ENCODE results near the gene GCK. TPM values are rescaled to one million over a fixed set of nuclear protein-coding genes. Genes with fewer than 3 reads are reported as not detected.
A peak's percentile ranks its signal among the peaks of the same experiment; 100 is the strongest.

Gene GCK
- total RNA-seq, 1 donor from 2014 or later, result 0.37 TPM

DNA sequence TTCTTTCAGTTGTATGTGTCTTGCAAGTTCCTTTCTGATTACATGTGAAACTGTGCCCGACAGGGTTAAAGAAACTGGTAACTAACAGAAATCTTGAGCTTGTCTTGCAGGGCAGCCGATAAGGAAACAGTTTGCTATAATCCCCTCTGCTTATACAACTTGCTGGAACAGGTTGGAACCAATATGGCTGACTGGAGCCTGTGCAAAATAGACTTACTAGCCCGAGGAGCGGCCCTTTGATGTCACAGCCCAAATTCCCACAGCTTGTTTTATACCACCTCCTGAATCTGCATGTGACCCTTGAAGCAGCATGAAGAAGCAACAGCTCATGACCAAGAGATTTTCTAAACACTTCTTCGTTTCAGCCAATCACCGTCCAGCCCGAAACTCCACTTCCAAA lies 8.2 kb upstream of the GCK start:
- Mint-ChIP-seq H3K36me3 (ENCODE audit: low read depth) (no peaks in the 10 kb centered on the region), H3K4me3 (ENCODE audit: unreplicated experiment) (no peak overlapping the region), H3K9me3 (ENCODE audit: low read depth) (no peaks in the 10 kb centered on the region), H3K27me3 (ENCODE audit: low read depth) (peaks cover 7% of the 10 kb centered on the region), H3K27ac (ENCODE audit: unreplicated experiment) (no peak overlapping the region), H3K4me1 (ENCODE audit: low read depth) (peaks cover 15% of the 10 kb centered on the region)
- TF ChIP-seq, protein P1, sequence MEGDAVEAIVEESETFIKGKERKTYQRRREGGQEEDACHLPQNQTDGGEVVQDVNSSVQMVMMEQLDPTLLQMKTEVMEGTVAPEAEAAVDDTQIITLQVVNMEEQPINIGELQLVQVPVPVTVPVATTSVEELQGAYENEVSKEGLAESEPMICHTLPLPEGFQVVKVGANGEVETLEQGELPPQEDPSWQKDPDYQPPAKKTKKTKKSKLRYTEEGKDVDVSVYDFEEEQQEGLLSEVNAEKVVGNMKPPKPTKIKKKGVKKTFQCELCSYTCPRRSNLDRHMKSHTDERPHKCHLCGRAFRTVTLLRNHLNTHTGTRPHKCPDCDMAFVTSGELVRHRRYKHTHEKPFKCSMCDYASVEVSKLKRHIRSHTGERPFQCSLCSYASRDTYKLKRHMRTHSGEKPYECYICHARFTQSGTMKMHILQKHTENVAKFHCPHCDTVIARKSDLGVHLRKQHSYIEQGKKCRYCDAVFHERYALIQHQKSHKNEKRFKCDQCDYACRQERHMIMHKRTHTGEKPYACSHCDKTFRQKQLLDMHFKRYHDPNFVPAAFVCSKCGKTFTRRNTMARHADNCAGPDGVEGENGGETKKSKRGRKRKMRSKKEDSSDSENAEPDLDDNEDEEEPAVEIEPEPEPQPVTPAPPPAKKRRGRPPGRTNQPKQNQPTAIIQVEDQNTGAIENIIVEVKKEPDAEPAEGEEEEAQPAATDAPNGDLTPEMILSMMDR (IDR thresholded peaks at IDR 0.05), result no peak
- no peak for DNase-seq (ENCODE audit: low spot score)

DNA sequence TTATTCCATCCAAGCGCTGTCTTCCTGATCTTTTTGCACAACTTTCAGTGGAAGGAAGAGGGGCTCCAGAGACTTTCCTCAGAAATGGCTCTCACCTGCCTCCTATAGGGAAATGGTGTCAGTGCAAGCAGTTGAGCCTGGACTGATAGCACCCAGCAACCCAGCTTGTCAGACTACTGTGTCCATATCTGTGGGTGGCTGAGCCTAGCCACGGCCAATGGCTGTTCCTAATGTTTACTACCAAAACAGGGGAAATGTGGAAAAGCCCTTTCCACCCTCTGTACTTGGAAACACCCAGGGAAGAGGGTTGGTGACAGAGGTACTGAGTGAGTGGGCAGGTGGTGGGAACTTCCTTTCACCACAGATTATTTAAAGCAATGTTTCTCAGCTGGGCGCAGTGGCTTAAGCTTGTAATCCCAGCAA lies 7.2 kb upstream of the GCK start:
- H3K9me3 Mint-ChIP-seq (ENCODE audit: low read depth), result no peaks in the 10 kb centered on the region
- no peak overlapping the region for H3K4me3 Mint-ChIP-seq (ENCODE audit: unreplicated experiment)
- H3K36me3 Mint-ChIP-seq (ENCODE audit: low read depth), result no peaks in the 10 kb centered on the region
- H3K27ac Mint-ChIP-seq (ENCODE audit: unreplicated experiment), result no peak overlapping the region
- TF ChIP-seq, protein P1 (IDR thresholded peaks at IDR 0.05), result peak; percentile 84
- H3K4me1 Mint-ChIP-seq (ENCODE audit: low read depth), result peaks cover 5% of the 10 kb centered on the region
- DNase-seq (ENCODE audit: low spot score), result no peak
- H3K27me3 Mint-ChIP-seq (ENCODE audit: low read depth), result peaks cover 8% of the 10 kb centered on the region

DNA sequence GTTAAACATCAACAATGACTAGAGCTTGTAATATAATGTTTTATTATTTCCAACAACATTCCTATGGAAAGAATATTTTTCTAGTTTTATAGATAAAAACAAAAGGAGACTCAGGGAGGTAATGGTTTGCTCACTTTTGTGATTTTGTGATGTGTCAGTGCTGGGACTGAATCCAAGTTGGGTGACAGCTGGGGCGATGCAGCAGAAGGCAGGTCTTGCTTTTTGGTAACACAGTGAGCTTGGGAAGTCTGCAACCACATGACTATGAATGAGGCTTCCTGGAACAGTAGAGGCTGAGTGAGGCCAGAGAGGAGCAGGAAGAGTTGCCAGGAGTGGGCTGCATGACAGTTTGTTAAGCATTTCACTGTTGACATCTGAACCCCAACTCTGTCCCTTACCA lies 6.7 kb upstream of the GCK start:
- DNase-seq (ENCODE audit: low spot score), result no peak
- Mint-ChIP-seq H3K4me1 (ENCODE audit: low read depth) (peaks cover 5% of the 10 kb centered on the region), H3K36me3 (ENCODE audit: low read depth) (no peaks in the 10 kb centered on the region), H3K4me3 (ENCODE audit: unreplicated experiment) (no peak overlapping the region), H3K27ac (ENCODE audit: unreplicated experiment) (no peak overlapping the region), H3K27me3 (ENCODE audit: low read depth) (peaks cover 8% of the 10 kb centered on the region), H3K9me3 (ENCODE audit: low read depth) (no peaks in the 10 kb centered on the region)
- TF ChIP-seq, protein P1 (IDR thresholded peaks at IDR 0.05), result no peak

DNA sequence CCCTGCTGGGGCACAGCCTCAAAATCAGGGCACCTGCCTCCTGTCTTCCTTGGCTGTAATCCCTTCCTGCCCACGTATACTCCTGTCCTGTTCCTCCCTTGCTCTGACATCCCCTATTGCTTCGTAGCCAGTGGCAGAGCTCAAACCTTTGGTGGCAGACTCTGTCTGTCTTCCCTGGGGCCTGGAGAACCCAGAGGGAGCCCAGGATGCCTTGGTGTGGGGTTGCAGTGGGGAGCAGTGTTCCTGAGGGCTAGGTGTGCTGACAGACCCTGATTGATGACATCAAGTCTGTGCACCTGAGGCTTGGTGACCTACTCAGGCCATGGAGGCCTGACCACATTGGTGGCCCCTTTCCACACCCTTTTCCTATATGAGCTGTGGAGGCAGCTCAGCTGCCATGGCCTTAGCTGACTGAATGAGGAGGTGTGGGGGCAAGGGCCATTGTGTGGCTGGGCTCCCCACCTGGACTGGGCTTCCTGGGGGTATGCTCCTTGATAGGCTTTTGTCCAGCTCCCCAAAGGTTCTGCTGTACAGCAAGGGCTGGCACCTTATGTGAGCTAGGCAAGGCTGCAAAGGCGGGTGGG lies 5.4 kb upstream of the GCK start:
- Mint-ChIP-seq H3K27me3 (ENCODE audit: low read depth) (peaks cover 8% of the 10 kb centered on the region), H3K36me3 (ENCODE audit: low read depth) (no peaks in the 10 kb centered on the region), H3K4me1 (ENCODE audit: low read depth) (peaks cover 5% of the 10 kb centered on the region), H3K27ac (ENCODE audit: unreplicated experiment) (no peak overlapping the region), H3K9me3 (ENCODE audit: low read depth) (no peaks in the 10 kb centered on the region), H3K4me3 (ENCODE audit: unreplicated experiment) (no peak overlapping the region)
- no peak for DNase-seq (ENCODE audit: low spot score)
- TF ChIP-seq, protein P1 (IDR thresholded peaks at IDR 0.05), result no peak

DNA sequence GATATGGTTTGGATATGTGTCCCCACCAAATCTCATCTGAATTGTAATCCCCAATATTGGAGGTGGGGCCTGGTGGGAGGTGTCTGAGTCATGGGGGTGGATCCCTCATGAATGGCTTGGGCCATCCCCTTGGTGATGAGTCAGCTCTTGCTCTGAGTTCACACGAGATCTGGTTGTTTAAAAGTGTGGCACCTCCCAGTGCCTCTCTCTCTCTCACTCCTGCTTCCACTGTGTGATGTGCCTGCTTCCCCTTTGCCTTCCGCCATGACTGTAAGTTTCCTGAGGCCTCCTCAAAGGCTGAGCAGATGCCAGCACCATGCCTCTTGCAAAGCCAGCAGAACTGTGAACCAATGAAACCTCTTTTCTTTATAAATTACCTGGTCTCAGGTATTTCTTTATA lies 4.8 kb upstream of the GCK start:
- Mint-ChIP-seq H3K9me3 (ENCODE audit: low read depth) (no peaks in the 10 kb centered on the region), H3K4me1 (ENCODE audit: low read depth) (peaks cover 5% of the 10 kb centered on the region), H3K4me3 (ENCODE audit: unreplicated experiment) (no peak overlapping the region), H3K36me3 (ENCODE audit: low read depth) (no peaks in the 10 kb centered on the region), H3K27me3 (ENCODE audit: low read depth) (peaks cover 8% of the 10 kb centered on the region), H3K27ac (ENCODE audit: unreplicated experiment) (no peak overlapping the region)
- no peak for DNase-seq (ENCODE audit: low spot score)
- TF ChIP-seq, protein P1 (IDR thresholded peaks at IDR 0.05), result no peak
